Parathyroid adenoma (tissue), 2 donors: ENCODE data around the gene KAZN.

Source experiments
- H2AFZ ChIP-seq: fragments of 300-600 bp; sonication (generic); one replicate; pipeline ENCODE4 v1.7.0; 2017; ENCODE audit warnings: antibody characterized with exemption, mild to moderate bottlenecking
- H3K27ac ChIP-seq: fragments of 300-600 bp; sonication (generic); one replicate; pipeline ENCODE4 v1.7.0; 2017
- H3K27me3 ChIP-seq: fragments of 300-600 bp; sonication (generic); one replicate; pipeline ENCODE4 v1.7.0; 2017; ENCODE audit warnings: low read length; ENCODE audit not compliant: control insufficient read depth, insufficient read depth
- H3K36me3 ChIP-seq: fragments of 300-600 bp; sonication (generic); one replicate; pipeline ENCODE4 v1.7.0; 2017; ENCODE audit warnings: low read length; ENCODE audit not compliant: control insufficient read depth, insufficient read depth
- H3K4me1 ChIP-seq: fragments of 300-600 bp; sonication (generic); one replicate; pipeline ENCODE4 v1.7.0; 2017; ENCODE audit warnings: control low read depth
- H3K4me2 ChIP-seq: fragments of 300-600 bp; sonication (generic); one replicate; pipeline ENCODE4 v1.7.0; 2017; ENCODE audit warnings: low read length
- H3K4me3 ChIP-seq: fragments of 300-600 bp; sonication (generic); one replicate; pipeline ENCODE4 v1.7.0; 2017; ENCODE audit warnings: low read depth, low read length
- H3K79me2 ChIP-seq: fragments of 300-600 bp; sonication (generic); one replicate; pipeline ENCODE4 v1.7.0; 2017; ENCODE audit warnings: control low read depth
- H3K9ac ChIP-seq: fragments of 300-600 bp; sonication (generic); one replicate; pipeline ENCODE4 v1.7.0; 2017; ENCODE audit warnings: mild to moderate bottlenecking
- H3K9me3 ChIP-seq: fragments of 300-600 bp; sonication (generic); one replicate; pipeline ENCODE4 v1.7.0; 2017; ENCODE audit warnings: low read length; ENCODE audit not compliant: control insufficient read depth
- CTCF ChIP-seq: fragments of 300-600 bp; sonication (generic); IDR thresholded peaks from one replicate; pipeline ENCODE4 v1.7.0; 2017; ENCODE audit warnings: antibody characterized with exemption, mild to moderate bottlenecking
- donor health status: primary hyperparathyroidism.

The KAZN gene

DNA sequence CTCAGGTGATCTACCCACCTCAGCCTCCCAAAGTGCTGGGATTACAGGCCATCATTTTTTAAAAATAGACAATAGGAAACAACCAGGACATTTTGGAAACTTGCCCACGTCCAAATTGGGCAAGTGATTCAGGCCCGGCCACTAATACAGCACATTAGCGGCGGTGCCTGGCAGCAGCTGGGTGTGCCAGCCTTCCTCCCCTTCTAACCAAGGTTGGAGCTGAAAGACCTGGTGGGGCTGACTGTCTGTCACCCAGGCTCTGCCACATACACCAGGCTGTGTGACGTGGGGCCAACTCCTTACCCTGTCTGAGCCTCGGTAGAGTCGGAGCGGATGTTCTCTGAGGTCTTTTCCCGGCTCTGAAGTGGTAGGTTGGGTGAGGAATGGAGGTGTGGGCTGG, 525.4 kb downstream of the KAZN start:
- Histone ChIP-seq H3K9me3 (no peaks in the 10 kb centered on the region), H3K27ac (no peak overlapping the region), H3K4me1 (no peaks in the 10 kb centered on the region), H3K4me2 (no peak overlapping the region), H3K9ac (no peak overlapping the region), H3K36me3 (no peaks in the 10 kb centered on the region), H3K79me2 (no peaks in the 10 kb centered on the region), H3K4me3 (no peak overlapping the region), H3K27me3 (no peaks in the 10 kb centered on the region), H2AFZ (no peak overlapping the region)
- no peak for TF ChIP-seq CTCF

- no peaks in the 10 kb centered on the region for H3K36me3 ChIP-seq
- H3K9me3 ChIP-seq = no peaks in the 10 kb centered on the region
- H3K4me1 ChIP-seq = no peaks in the 10 kb centered on the region
- no peak for TF ChIP-seq CTCF
- H2AFZ ChIP-seq = no peak overlapping the region
- H3K4me2 ChIP-seq = no peak overlapping the region
- no peak overlapping the region for H3K9ac ChIP-seq
- H3K27me3 ChIP-seq = no peaks in the 10 kb centered on the region
- H3K27ac ChIP-seq = no peak overlapping the region
- no peaks in the 10 kb centered on the region for H3K79me2 ChIP-seq
- H3K4me3 ChIP-seq = no peak overlapping the region
Observed at GRCh38 chr1:15124362-15125100, 526.0 kb downstream of the KAZN start.

- H3K27me3 ChIP-seq = no peaks in the 10 kb centered on the region
- no peak overlapping the region for H3K4me2 ChIP-seq
- H3K27ac ChIP-seq = no peak overlapping the region
- no peak overlapping the region for H3K4me3 ChIP-seq
- H3K9me3 ChIP-seq = no peaks in the 10 kb centered on the region
- H3K79me2 ChIP-seq = no peaks in the 10 kb centered on the region
- no peaks in the 10 kb centered on the region for H3K36me3 ChIP-seq
- no peak overlapping the region for H3K9ac ChIP-seq
- H3K4me1 ChIP-seq = no peaks in the 10 kb centered on the region
- H2AFZ ChIP-seq = no peak overlapping the region
- no peak for TF ChIP-seq CTCF
Observed at GRCh38 chr1:15125101-15125745, 526.7 kb downstream of the KAZN start.

DNA sequence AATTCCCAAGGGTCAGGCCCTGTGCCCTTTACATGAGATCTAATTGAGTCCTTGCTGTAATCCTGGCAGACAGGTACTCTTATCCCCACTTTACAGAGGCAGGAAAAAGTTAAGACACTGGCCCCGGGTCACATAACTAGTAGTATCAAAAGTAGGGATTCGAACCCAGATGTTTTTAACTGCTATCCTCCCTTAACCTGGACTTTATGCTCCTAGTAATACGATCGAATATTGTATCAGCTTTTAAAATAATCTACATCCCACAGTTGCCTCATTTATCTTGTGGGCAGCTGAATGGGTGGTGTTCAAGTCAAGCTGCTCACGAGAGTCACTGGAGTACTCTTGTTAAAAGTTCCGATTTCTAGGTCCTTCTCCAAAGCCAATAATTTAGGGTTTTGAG, 529.6 kb downstream of the KAZN start:
- Histone ChIP-seq H3K9ac (no peak overlapping the region), H3K79me2 (no peaks in the 10 kb centered on the region), H3K36me3 (no peaks in the 10 kb centered on the region), H3K4me1 (no peaks in the 10 kb centered on the region), H3K4me2 (no peak overlapping the region), H2AFZ (no peak overlapping the region), H3K4me3 (no peak overlapping the region), H3K27ac (no peak overlapping the region), H3K27me3 (no peaks in the 10 kb centered on the region), H3K9me3 (no peaks in the 10 kb centered on the region)
- no peak for TF ChIP-seq CTCF
